ENCODE measurements around the gene C1QTNF8. TPM values are rescaled to one million over a fixed set of nuclear protein-coding genes. Genes with fewer than 3 reads are reported as not detected.

The C1QTNF8 gene
- total RNA-seq, 1 experiment from 2014 or later: 0.27 TPM

DNA sequence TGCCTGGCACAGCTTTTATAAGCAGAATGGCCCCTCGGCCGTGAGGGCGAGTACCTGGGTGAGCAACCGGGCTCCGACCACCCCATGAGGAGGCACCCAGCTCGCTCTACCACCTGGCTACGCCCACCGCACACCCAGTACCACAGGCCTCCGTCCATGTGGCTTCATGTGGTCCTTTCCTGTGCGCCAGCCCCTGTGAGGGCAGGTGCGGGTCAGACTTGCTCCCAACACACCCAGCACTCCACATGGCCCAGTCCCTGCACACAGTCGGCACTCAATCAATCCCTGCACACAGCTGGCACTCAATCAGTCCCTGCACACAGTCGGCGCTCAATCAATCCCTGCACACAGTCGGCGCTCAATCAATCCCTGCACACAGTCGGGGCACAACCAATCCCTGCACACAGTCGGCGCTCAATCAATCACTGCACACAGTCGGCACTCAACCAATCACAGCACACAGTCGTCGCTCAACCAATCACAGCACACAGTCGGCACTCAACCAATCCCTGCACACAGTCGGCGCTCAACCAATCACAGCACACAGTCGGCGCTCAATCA lies 4.0 kb downstream of the C1QTNF8 start:
- CTCF ChIA-PET: interaction anchor here (1.0 kb wide), 1 partner anchor 37 kb away, joined by 5 read pairs; no protein-coding TSS in a partner anchor
- Histone ChIP-seq H3K4me3 (replicated peaks in 1 of 2; ENCODE audit: low read depth in 1 of 2, low read length in 2 of 2) (no peak overlapping the region), H3K27me3 (ENCODE audit: insufficient read depth, low read length) (no peaks in the 10 kb centered on the region), H3K9me3 (ENCODE audit: control insufficient read depth in 1 of 2, insufficient read depth in 1 of 2, low read depth in 1 of 2, low read length in 2 of 2) (no peaks in the 10 kb centered on the region), H2AFZ (ENCODE audit: low read depth, low read length, poor library complexity, severe bottlenecking) (no peak overlapping the region), H3K36me3 (ENCODE audit: control insufficient read depth in 1 of 2, insufficient read depth in 2 of 2, low read length in 2 of 2) (no peaks in the 10 kb centered on the region), H3K9me2 (ENCODE audit: insufficient read depth) (no peaks in the 10 kb centered on the region), H3K4me1 (ENCODE audit: control insufficient read depth in 1 of 2, insufficient read depth in 2 of 2, low read length in 2 of 2) (peaks cover 50 to 79% of the 10 kb centered on the region in 2 experiments), H3K9ac (ENCODE audit: low read length) (peak overlapping the region; percentile 98), H4K20me1 (ENCODE audit: insufficient read depth) (no peaks in the 10 kb centered on the region), H3K79me2 (ENCODE audit: insufficient read depth, low read length) (no peaks in the 10 kb centered on the region), H3K27ac (ENCODE audit: low read depth, low read length) (peak overlapping the region; percentile 100), H3K4me2 (ENCODE audit: low read length) (peak overlapping the region; percentile 100)
- RAD21 ChIA-PET (ENCODE audit: low non-redundant PET in 1 of 2, low total read pairs in 2 of 2, uncharacterized antibody in 2 of 2, unreplicated experiment in 2 of 2): interaction anchor here (1.0 to 1.3 kb wide), 3 partner anchors 20 to 35 kb away, joined by 3 to 4 read pairs (median 3); partner anchors contain the start of gene SSTR5 (in 1 of the 2)
- TF ChIP-seq FOSL1 (IDR thresholded peaks at IDR 0.05; ENCODE audit: low read depth): no peak
- POLR2A ChIA-PET: interaction anchor here (1.6 kb wide), 1 partner anchor 35 kb away, joined by 4 read pairs; no protein-coding TSS in a partner anchor
- intact Hi-C loops (cut with micrococcal nuclease): loop anchor here (2.0 kb wide), 1 partner anchor 35 kb away; no protein-coding TSS in a partner anchor
- no peak for DNase-seq (ENCODE audit: low read depth, low spot score)
- BruUV-seq (replicated peaks): no TSS peak
- ATAC-seq: no peak

DNA sequence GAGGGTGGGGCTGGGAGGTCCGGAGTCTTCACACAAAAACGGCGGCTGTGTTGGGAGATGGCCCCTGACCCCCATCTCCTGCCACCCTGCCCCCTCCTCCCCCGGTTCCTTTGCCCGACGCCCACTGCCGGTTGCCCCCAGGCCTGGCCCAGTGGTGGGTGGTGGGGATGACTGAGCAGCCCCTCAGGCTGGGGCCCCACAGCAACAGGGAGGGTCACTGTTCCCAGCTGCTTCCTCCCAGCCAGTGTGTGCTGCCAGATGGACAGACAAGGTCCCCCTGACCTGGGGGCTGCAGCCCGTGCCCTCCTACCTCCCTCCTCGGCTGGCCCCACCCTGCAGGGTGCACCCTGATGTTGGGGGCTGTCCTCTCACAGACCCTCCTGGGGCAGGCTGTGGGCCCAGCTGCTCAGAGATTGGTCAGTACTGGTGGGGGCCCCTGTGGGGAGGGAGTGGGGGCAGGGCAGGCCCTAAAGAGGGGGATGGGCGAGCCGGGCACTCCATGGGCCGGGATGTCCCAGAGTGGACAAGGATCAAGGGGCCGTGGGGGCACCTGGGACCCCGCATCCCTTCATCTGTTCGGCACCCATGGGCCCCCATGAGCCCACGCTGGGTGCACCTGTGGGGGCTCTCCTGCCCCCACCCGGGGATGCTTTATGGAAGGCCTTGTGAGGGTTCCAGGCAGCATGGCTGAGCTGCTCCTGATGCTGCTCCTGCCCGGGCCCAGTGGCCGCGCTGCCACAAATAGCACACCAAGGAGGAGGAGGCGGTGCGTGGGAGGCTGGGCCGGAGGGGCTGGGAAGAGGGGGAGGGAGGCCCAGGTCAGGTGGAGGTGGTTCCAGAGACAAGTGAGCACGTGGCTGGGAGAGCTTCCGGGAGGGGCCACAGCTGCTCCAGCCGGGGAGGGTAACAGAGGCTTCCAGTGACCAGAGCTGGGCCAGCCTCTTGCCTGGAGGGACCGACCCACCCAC lies 5.1 kb downstream of the C1QTNF8 start:
- ChIA-PET CTCF (interaction anchor here (1.0 to 1.6 kb wide), 4 partner anchors 12 to 36 kb away, joined by 4 to 5 read pairs (median 5); no protein-coding TSS in a partner anchor), RAD21 (ENCODE audit: low non-redundant PET in 1 of 2, low total read pairs in 2 of 2, uncharacterized antibody in 2 of 2, unreplicated experiment in 2 of 2) (interaction anchor here (0.9 to 1.3 kb wide), 4 partner anchors 11 to 34 kb away, joined by 3 to 6 read pairs (median 4); partner anchors contain the start of gene SSTR5 (in 1 of the 2)), POLR2A (interaction anchor here (1.6 kb wide), 1 partner anchor 34 kb away, joined by 4 read pairs; no protein-coding TSS in a partner anchor)
- Histone ChIP-seq H3K27me3 (ENCODE audit: insufficient read depth, low read length) (no peaks in the 10 kb centered on the region), H3K27ac (ENCODE audit: low read depth, low read length) (peak overlapping the region; percentile 100), H2AFZ (ENCODE audit: low read depth, low read length, poor library complexity, severe bottlenecking) (no peak overlapping the region), H3K36me3 (ENCODE audit: control insufficient read depth in 1 of 2, insufficient read depth in 2 of 2, low read length in 2 of 2) (peaks cover 0 to 1% of the 10 kb centered on the region in 2 experiments; a peak in 1 of 4 replicates), H3K9me3 (ENCODE audit: control insufficient read depth in 1 of 2, insufficient read depth in 1 of 2, low read depth in 1 of 2, low read length in 2 of 2) (no peaks in the 10 kb centered on the region; a peak in 1 of 4 replicates), H4K20me1 (ENCODE audit: insufficient read depth) (no peaks in the 10 kb centered on the region), H3K4me1 (ENCODE audit: control insufficient read depth in 1 of 2, insufficient read depth in 2 of 2, low read length in 2 of 2) (peaks cover 61 to 91% of the 10 kb centered on the region in 2 experiments), H3K4me2 (ENCODE audit: low read length) (peak overlapping the region; percentile 100), H3K79me2 (ENCODE audit: insufficient read depth, low read length) (peaks cover under 1% of the 10 kb centered on the region; the same call in 1 of the 2 replicates), H3K4me3 (replicated peaks in 1 of 2; ENCODE audit: low read depth in 1 of 2, low read length in 2 of 2) (peak overlapping the region; percentile 68 to 78), H3K9ac (ENCODE audit: low read length) (peak overlapping the region; percentile 98), H3K9me2 (ENCODE audit: insufficient read depth) (no peaks in the 10 kb centered on the region)
- BruUV-seq (replicated peaks): no TSS peak
- peak; percentile 78 for TF ChIP-seq POLR2A (IDR thresholded peaks at IDR 0.05; ENCODE audit: borderline replicate concordance, extremely low read depth, insufficient read depth, insufficient read length)
- peak; percentile 27; the same call in 1 of the 2 replicates for TF ChIP-seq ZFX (IDR thresholded peaks at IDR 0.05)
- TF ChIP-seq CEBPB (IDR thresholded peaks at IDR 0.05; ENCODE audit: low read depth): no peak
- peak; percentile 59 for TF ChIP-seq POLR2AphosphoS5 (IDR thresholded peaks at IDR 0.05; ENCODE audit: low read depth, low read length)
- TF ChIP-seq TCF7L2 (IDR thresholded peaks at IDR 0.05; ENCODE audit: borderline replicate concordance, extremely low read depth, insufficient read depth, insufficient read length): peak; percentile 38
- no peak for TF ChIP-seq EGR1 (IDR thresholded peaks at IDR 0.05; ENCODE audit: low read depth)
- intact Hi-C loops (cut with micrococcal nuclease): loop anchor here (2.0 kb wide), 1 partner anchor 34 kb away; no protein-coding TSS in a partner anchor
- ATAC-seq: peak; percentile 38
- no peak for DNase-seq (ENCODE audit: low read depth, low spot score)
